ENCODE data around the gene MS4A3.
"Not testable (repeated sequence)": the region's sequence is repeated elsewhere in the genome, so short reads cannot be mapped to it uniquely, and the experiment has no call there.

The MS4A3 gene

DNA sequence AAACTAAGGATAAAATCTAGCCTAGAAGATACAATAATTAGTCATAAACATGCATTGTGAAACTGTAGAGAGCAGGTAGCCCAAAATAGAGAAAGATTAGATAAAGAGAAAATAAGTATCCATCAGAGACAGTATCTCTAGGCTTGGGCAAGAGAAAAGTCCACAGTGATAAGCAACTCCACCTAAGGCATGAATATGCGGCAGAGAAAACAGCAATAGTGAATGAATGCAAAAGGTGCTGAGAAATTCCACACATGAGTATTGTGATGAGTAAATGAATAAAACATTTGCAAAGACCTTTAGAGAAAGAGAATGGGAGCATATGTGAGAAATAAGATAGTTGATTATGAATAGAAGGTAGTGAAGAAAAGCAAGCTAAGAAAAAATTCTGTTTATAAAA is 40.7 kb downstream of the MS4A3 start:
- DNase-seq, result no peak
- Histone ChIP-seq H3K79me2 (ENCODE audit: low read length) (no peaks in the 10 kb centered on the region), H3K36me3 (replicated peaks; ENCODE audit: insufficient read depth, low read length) (no peaks in the 10 kb centered on the region), H2AFZ (ENCODE audit: low read length) (no peak overlapping the region), H4K20me1 (ENCODE audit: insufficient read depth, low read length) (no peaks in the 10 kb centered on the region), H3K27me3 (replicated peaks; ENCODE audit: insufficient read depth, low read length) (no peaks in the 10 kb centered on the region), H3K9me3 (replicated peaks; ENCODE audit: insufficient read depth, low read length) (no peaks in the 10 kb centered on the region), H3K27ac (ENCODE audit: low read length) (no peak overlapping the region), H3K4me2 (ENCODE audit: low read depth, low read length) (no peak overlapping the region), H3K9ac (ENCODE audit: low read length) (no peak overlapping the region), H3F3A (ENCODE audit: insufficient read depth, low read length) (no peaks in the 10 kb centered on the region), H3K4me1 (ENCODE audit: low read length) (no peaks in the 10 kb centered on the region), H3K4me3 (ENCODE audit: low read length) (no peak overlapping the region), H3K9me2 (replicated peaks; ENCODE audit: insufficient read depth, low read length) (no peaks in the 10 kb centered on the region)
- TF ChIP-seq EZH2phosphoT487 (IDR thresholded peaks at IDR 0.05; ENCODE audit: low read length), result no peak

DNA sequence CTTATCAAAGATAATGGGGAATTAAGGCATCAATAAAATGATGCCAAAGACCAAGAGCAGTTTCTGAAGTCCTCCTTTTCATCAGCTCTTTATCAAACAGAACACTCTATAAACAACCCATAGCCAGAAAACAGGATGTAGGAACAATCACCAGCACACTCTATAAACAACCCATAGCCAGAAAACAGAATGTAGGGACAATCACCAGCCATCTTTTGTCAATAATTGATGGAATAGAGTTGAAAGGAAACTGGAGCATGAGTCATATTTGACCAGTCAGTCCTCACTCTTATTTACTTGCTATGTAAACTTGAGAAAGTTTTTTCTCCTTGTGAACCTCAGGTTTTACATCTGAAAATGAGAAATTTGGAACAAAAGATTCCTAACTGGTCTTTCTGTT is 42.0 kb downstream of the MS4A3 start:
- Histone ChIP-seq H3K9me2 (replicated peaks; ENCODE audit: insufficient read depth, low read length) (no peaks in the 10 kb centered on the region), H3K79me2 (ENCODE audit: low read length) (no peaks in the 10 kb centered on the region), H3K36me3 (replicated peaks; ENCODE audit: insufficient read depth, low read length) (no peaks in the 10 kb centered on the region), H3F3A (ENCODE audit: insufficient read depth, low read length) (no peaks in the 10 kb centered on the region), H3K27me3 (replicated peaks; ENCODE audit: insufficient read depth, low read length) (no peaks in the 10 kb centered on the region), H3K27ac (ENCODE audit: low read length) (no peak overlapping the region), H4K20me1 (ENCODE audit: insufficient read depth, low read length) (no peaks in the 10 kb centered on the region), H3K4me2 (ENCODE audit: low read depth, low read length) (no peak overlapping the region), H3K4me1 (ENCODE audit: low read length) (no peaks in the 10 kb centered on the region), H2AFZ (ENCODE audit: low read length) (no peak overlapping the region), H3K4me3 (ENCODE audit: low read length) (no peak overlapping the region), H3K9me3 (replicated peaks; ENCODE audit: insufficient read depth, low read length) (no peaks in the 10 kb centered on the region), H3K9ac (ENCODE audit: low read length) (no peak overlapping the region)
- no peak for DNase-seq
- TF ChIP-seq EZH2phosphoT487 (IDR thresholded peaks at IDR 0.05; ENCODE audit: low read length) (no peak), EZH2 (optimal IDR thresholded peaks at IDR 0.05; ENCODE audit: low read depth, low read length) (no peak)
- TF ChIP-seq, protein P1, sequence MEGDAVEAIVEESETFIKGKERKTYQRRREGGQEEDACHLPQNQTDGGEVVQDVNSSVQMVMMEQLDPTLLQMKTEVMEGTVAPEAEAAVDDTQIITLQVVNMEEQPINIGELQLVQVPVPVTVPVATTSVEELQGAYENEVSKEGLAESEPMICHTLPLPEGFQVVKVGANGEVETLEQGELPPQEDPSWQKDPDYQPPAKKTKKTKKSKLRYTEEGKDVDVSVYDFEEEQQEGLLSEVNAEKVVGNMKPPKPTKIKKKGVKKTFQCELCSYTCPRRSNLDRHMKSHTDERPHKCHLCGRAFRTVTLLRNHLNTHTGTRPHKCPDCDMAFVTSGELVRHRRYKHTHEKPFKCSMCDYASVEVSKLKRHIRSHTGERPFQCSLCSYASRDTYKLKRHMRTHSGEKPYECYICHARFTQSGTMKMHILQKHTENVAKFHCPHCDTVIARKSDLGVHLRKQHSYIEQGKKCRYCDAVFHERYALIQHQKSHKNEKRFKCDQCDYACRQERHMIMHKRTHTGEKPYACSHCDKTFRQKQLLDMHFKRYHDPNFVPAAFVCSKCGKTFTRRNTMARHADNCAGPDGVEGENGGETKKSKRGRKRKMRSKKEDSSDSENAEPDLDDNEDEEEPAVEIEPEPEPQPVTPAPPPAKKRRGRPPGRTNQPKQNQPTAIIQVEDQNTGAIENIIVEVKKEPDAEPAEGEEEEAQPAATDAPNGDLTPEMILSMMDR (IDR thresholded peaks at IDR 0.05; ENCODE audit: low read length), result no peak

DNA sequence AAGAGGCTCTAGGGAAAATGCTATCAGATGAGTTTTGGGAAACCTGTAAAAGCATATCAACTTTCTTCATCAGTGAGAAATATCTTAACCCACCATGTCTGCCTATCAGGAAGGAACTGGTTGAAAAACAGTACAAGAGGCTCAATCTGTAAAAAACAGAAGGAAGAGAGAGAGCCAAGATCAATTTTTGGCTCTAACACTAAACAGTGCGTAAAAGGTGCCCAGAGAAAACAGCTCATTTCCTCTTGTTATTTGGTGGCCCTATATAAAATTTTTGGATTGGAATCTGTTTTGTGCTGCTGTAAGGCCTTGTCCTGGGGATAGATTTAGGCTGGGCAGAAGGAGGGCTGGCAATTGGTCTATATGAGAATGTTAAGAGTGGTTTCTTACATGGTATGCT is 44.1 kb downstream of the MS4A3 start:
- Histone ChIP-seq H3K4me2 (ENCODE audit: low read depth, low read length) (no peak overlapping the region), H3K27me3 (replicated peaks; ENCODE audit: insufficient read depth, low read length) (no peaks in the 10 kb centered on the region), H2AFZ (ENCODE audit: low read length) (no peak overlapping the region), H3K9ac (ENCODE audit: low read length) (no peak overlapping the region), H3K4me3 (ENCODE audit: low read length) (no peak overlapping the region), H3K9me2 (replicated peaks; ENCODE audit: insufficient read depth, low read length) (no peaks in the 10 kb centered on the region), H3K27ac (ENCODE audit: low read length) (no peak overlapping the region), H3K9me3 (replicated peaks; ENCODE audit: insufficient read depth, low read length) (no peaks in the 10 kb centered on the region), H3K4me1 (ENCODE audit: low read length) (no peaks in the 10 kb centered on the region), H4K20me1 (ENCODE audit: insufficient read depth, low read length) (no peaks in the 10 kb centered on the region), H3K79me2 (ENCODE audit: low read length) (no peaks in the 10 kb centered on the region), H3F3A (ENCODE audit: insufficient read depth, low read length) (no peaks in the 10 kb centered on the region), H3K36me3 (replicated peaks; ENCODE audit: insufficient read depth, low read length) (no peaks in the 10 kb centered on the region)
- no peak for DNase-seq
- TF ChIP-seq, protein P1 (IDR thresholded peaks at IDR 0.05; ENCODE audit: low read length), result no peak
- TF ChIP-seq EZH2 (optimal IDR thresholded peaks at IDR 0.05; ENCODE audit: low read depth, low read length) (no peak), EZH2phosphoT487 (IDR thresholded peaks at IDR 0.05; ENCODE audit: low read length) (no peak)

DNA sequence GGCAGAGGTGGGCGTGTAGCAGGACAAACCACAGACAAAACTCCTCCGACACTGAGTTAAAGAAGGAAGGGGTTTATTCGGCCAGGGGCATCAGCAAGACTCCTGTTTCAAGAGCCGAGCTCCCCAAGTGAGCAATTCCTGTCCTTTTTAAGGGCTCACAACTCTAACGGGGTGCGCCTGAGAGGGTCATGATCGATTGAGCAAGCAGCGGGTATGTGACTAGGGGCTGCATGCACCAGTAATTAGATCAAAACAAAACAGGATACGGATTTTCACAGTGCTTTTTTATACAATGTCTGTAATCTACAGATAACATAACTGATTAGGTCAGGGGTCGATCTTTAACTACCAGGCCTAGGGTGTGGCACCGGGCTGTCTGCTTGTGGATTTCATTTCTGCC is 44.9 kb downstream of the MS4A3 start:
- H2AFZ ChIP-seq (ENCODE audit: low read length); H3K4me2 ChIP-seq (ENCODE audit: low read depth, low read length): not testable (repeated sequence)

DNA sequence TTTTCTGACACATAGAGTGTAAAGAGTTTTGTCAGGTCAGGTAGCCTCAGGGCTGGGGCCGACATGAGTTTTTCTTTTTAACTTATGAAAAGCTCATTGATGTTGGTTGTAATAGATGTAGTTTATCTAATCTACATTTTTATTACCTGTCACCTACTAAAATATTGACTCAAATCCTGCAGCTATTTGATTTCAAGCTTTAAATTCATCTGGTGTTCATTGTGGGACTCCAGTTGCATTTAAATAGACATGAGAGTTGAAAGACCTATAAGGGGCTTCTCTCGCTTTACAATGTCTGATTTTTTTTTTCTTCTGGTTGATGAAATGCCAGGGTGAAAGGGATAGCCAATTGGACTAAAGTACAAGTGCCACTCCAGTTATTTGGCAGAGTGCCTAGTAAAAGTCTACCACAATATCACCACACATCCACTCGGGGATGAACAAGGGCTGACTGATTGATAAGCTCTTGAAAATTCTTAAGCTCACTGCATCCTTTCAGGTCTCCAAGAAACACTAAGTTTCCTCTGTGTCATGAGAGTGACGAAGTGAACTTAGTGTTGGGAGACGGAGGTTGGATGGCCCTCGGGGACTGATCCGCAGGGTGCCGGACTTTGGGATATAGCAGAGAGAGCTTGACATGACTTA is 48.1 kb downstream of the MS4A3 start:
- DNase-seq; H3K79me2 ChIP-seq (ENCODE audit: low read length); H3K4me3 ChIP-seq (ENCODE audit: low read length); H3K9me2 ChIP-seq (replicated peaks; ENCODE audit: insufficient read depth, low read length); H4K20me1 ChIP-seq (ENCODE audit: insufficient read depth, low read length); H3F3A ChIP-seq (ENCODE audit: insufficient read depth, low read length); H3K4me2 ChIP-seq (ENCODE audit: low read depth, low read length); H3K4me1 ChIP-seq (ENCODE audit: low read length); H3K9ac ChIP-seq (ENCODE audit: low read length); H3K27ac ChIP-seq (ENCODE audit: low read length); H3K36me3 ChIP-seq (replicated peaks; ENCODE audit: insufficient read depth, low read length); H3K9me3 ChIP-seq (replicated peaks; ENCODE audit: insufficient read depth, low read length); H2AFZ ChIP-seq (ENCODE audit: low read length); H3K27me3 ChIP-seq (replicated peaks; ENCODE audit: insufficient read depth, low read length): not testable (repeated sequence)

More for the DNA sequence above, 44.9 kb downstream of the MS4A3 start:
- not testable (repeated sequence) for H3K9me3 ChIP-seq (replicated peaks; ENCODE audit: insufficient read depth, low read length); H3K27ac ChIP-seq (ENCODE audit: low read length); DNase-seq; H3K4me1 ChIP-seq (ENCODE audit: low read length); H3K9me2 ChIP-seq (replicated peaks; ENCODE audit: insufficient read depth, low read length); H3K79me2 ChIP-seq (ENCODE audit: low read length); H3K27me3 ChIP-seq (replicated peaks; ENCODE audit: insufficient read depth, low read length); H3F3A ChIP-seq (ENCODE audit: insufficient read depth, low read length); H3K9ac ChIP-seq (ENCODE audit: low read length); H3K36me3 ChIP-seq (replicated peaks; ENCODE audit: insufficient read depth, low read length); H3K4me3 ChIP-seq (ENCODE audit: low read length); H4K20me1 ChIP-seq (ENCODE audit: insufficient read depth, low read length)

DNA sequence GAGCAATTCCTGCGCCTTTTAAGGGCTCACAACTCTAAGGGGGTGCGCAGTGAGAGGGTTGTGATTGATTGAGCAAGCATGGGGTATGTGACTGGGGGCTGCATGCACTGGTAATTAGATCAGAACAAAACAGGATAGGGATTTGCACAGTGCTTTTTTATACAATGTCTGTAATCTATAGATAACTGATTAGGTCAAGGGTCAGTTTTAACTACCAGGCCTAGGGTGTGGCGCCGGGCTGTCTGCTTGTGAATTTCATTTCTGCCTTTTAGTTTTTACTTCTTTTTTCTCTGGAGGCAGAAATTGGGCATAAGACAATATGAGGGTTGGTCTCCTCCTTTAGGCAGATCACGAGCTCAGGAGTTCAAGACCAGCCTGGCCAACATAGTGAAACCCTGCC is 52.2 kb downstream of the MS4A3 start:
- H3K27ac ChIP-seq (ENCODE audit: low read length); H4K20me1 ChIP-seq (ENCODE audit: insufficient read depth, low read length); H3K4me2 ChIP-seq (ENCODE audit: low read depth, low read length); H3K9me3 ChIP-seq (replicated peaks; ENCODE audit: insufficient read depth, low read length); H3K4me3 ChIP-seq (ENCODE audit: low read length); H3K9ac ChIP-seq (ENCODE audit: low read length); H3F3A ChIP-seq (ENCODE audit: insufficient read depth, low read length); H3K9me2 ChIP-seq (replicated peaks; ENCODE audit: insufficient read depth, low read length); H3K79me2 ChIP-seq (ENCODE audit: low read length); H2AFZ ChIP-seq (ENCODE audit: low read length); DNase-seq; H3K36me3 ChIP-seq (replicated peaks; ENCODE audit: insufficient read depth, low read length); H3K4me1 ChIP-seq (ENCODE audit: low read length); H3K27me3 ChIP-seq (replicated peaks; ENCODE audit: insufficient read depth, low read length): not testable (repeated sequence)
